Measurements from ENCODE around the gene PRPF39. TPM values are rescaled to one million over a fixed set of nuclear protein-coding genes. Genes with fewer than 3 reads are reported as not detected.
"Not testable (repeated sequence)": the region's sequence is repeated elsewhere in the genome, so short reads cannot be mapped to it uniquely, and the experiment has no call there.

PRPF39 gene
- polyA plus RNA-seq, 1 donor, result 85.3 TPM

DNA sequence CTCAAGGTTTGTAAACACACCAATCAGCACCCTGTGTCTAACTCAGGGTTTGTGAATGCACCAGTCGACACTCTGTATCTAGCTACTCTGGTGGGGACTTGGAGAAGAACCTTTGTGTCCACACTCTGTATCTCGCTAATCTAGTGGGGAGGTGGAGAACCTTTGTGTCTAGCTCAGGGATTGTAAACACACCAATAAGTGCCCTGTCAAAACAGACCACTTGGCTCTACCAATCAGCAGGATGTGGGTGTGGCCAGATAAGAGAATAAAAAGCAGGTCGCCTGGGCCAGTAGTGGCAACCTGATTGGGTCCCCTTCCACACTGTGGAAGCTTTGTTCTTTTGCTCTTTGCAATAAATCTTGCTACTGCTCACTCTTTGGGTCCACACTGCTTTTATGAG lies 2.8 kb upstream of the PRPF39 start:
- not testable (repeated sequence) for DNase-seq

DNA sequence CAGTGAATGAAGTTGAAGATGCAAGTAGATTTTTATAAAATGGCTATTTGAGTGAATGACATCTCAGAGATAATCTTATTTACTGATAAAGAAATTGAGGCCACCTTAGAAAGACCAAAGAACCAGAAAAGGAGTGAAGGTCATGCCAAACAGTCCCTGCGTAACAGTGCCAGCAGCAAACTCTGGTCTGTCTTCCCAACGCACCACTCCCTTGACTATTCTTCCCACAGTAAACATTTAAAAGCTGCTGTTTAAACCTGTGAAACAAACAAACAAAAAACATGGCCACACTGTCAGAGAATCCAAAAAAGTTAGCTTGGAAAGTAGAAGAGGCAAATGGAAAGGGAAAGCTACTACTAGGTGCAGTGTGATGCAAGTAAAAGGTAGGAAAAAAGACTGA lies 1.5 kb upstream of the PRPF39 start:
- no peak for DNase-seq

DNA sequence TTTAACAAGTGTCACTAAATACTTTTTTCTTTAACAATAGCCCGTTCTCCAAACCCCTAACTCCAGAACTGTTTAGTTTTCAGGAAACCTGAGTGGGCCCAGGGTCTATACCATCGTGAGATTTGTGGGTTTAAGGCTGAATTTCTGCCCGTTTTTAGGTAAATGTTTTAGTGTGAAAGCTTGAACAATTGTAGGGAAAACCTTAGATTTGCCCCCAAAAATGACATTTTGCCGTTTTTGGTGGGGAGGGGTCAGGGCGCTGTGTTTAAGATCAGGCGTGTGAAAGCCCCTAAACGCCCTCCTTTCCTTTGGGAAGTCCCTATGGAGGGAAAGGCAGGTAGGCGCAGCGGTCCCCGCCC lies 320 bp upstream of the PRPF39 start:
- no peak for DNase-seq

DNA sequence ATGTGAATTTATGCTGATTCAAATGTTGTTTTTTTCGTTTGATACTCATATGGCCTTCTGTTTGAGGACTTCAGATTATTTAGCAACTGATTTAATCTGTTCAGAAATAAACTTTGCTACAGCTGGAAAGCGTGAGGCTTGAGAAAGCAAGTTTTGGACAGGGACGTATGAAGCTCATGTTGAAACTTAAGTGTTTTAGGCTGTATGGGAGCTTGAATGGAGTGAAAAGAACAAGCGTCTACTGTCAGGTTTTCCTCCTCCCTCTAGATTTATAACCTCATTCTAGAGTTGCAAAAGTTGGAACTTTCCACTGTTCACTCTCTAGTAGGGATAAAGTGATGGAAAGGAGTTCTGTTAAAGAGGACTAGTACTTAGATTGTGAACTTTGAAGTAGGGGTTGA lies 1.0 kb downstream of the PRPF39 start:
- peak; percentile 44 for DNase-seq

DNA sequence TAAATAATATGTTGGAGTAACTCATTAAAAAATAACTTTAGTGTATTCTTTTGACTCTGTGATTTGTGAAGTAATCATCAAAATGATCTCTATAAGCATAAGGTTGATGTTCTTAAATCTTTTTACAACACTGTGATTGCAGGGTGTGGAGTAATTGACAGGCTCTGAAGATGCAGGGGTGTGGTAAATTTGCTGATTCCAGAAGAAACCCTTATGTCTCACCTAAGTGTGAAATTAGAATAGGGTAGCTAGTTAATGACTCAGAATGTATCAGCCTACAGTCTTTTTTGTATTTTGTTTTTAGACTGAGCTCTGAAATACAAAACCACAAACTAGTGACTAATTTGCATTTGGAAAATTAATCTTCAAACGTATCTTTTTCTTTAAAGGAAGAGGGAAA lies 5.9 kb downstream of the PRPF39 start:
- no peak for DNase-seq

DNA sequence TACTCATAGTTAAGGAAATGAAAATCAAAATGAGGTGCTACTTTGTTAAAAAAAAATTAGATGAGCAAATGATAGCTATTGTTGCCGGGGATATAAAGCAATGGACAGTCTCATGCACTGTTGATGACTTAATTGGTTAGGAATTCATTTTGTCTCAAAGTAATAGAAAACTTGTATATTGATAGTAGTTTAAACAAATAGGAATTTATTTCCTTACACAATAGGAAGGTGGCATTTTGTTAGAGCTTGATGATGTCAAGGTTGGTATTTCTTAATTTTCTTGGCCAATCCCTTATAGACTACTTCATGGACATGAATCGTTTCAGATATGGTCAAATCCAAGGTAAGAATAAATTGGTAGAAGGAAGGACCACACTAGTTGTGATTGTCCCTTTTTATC lies 7.8 kb downstream of the PRPF39 start:
- no peak for DNase-seq

DNA sequence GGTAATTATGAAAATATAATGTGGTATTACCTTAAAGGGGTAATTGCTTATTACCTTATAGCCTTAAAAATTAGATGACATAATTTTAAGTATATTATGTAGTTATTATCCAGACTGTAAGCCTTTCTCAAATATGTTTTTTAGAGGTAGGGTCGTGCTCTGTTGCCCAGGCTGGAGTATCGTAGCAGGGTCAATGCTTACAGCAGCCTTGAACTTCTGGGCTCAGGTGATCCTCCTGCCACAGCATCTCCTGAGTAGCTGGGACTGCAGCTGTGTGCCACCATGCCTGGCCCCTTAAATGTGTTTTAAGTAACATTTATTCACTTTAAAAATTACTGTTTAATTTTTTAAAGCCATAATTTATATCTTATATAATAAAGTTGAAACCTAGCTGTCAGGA lies 10.4 kb downstream of the PRPF39 start:
- no peak for DNase-seq

DNA sequence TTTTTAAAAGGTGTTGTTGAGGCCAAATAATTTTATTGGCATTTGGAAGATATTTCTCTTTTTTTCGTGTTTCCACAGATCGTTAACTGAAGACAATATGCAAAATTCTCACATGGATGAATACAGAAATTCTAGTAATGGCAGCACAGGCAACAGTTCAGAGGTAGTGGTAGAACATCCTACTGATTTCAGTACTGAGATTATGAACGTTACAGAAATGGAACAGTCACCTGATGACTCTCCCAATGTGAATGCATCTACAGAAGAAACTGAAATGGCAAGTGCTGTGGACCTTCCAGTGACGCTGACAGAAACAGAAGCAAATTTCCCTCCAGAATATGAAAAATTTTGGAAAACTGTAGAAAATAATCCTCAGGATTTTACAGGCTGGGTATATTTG lies 11.2 kb downstream of the PRPF39 start:
- no peak for DNase-seq

DNA sequence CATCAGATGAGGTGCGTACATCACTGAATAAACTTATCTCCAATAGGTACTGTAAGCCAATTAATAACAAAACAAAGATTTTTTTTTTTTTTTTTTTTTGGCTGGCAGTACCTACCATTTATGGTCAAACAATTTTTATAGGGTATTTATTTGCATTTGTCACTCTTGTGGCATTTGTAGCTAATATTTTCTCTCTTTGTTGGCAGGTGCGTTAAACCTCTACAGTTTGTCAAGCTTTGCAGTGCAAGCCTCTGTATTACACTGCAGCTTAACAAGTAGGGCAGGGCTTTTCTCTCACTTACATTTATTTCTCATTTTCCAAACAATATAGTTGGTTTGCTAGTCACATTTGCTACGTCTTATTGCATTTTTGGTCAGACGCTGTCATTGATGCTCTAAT lies 12.3 kb downstream of the PRPF39 start:
- no peak for DNase-seq

DNA sequence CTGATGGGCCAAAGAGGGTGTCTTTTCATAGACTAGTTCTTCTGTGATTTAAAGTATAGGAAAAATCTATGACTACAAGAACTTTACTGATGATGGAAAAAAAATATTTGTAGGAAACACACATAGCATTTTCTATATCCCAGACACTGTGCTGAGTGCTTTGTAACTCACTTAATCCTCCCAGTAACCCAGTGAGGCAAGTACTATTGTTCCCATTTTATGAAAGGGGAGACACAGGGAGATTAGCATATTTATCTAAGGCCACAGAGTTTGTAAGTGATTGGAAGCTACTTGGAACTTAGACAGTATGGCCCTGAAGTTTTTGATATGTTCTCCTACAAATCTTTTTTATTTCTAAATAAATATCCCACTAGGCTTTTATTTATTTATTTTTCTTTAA lies 19.9 kb downstream of the PRPF39 start:
- no peak for DNase-seq

DNA sequence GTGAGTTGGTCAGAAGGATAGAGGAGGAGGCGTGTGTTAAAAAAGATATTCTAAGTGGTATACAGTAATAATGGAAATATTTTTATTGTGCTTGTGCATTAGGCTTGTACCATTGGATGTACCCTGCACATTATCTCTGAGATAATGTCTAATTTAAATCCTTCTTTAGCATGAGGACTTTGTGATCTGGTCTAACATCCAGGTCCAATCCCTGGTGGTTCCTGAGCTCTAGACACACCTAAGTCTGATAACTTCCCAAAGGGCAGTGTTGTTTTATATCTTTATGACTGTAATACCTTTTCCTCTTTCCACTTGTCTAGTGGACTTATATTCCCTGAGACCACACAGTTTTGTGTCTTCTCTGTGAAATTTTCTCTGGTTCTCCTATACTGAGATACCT lies 20.6 kb downstream of the PRPF39 start:
- DNase-seq, result no peak

DNA sequence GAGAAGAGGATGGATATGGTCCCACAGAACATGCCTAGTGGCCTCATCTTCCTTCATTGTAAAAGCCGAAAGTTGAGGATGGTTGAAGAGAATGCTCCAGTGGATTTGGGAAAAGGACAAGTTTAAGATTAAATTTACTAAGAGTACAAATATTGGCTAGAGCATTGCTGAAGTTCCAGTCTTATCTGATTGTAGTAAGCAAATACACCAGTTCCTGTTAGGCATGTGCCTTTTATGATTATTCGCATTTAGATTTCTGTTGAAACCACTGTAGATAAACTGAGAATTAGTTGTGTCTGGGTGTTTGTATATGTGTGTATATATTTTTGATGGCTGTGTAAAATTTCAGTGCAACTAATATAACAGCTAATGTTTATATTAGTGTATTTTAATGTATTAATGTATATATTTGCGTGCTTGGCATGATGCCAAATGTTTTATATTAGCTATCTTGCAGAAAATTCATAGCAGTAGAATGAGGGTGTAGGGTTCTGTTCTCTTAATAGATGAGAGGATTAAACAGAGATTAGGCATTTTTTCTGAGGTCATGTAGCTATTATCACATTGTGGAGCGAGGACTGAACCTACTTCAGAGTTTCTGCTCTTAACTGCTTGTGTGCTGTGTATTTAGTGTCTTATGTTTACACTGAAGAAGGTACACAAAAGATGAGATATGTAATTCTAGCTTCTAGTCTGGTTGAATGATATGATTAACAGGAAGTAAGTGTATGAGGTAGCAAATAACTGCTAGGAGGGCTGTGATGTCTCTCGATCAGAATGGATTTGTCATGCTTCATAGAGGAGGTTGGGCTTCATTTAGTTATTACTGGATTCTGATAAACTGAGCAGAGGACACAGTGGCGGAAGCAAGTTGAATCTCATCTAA lies 29.2 kb downstream of the PRPF39 start:
- DNase-seq, result no peak

DNA sequence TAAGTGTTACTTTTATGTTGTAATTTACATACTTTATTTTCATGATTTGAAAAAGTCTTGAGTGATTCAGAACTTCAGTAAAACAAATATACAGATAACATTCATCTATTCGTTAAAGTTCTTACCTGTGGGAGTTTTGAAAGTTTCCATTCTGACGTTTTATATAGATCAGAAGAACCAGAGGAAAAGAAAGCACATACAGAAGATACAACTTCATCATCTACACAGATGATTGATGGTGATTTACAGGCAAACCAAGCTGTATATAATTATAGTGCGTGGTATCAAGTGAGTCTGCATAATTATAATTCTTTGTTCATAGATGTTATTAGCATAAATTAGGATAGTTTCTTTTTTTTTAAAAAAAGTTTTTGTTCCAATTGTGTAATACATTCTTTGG lies 30.4 kb downstream of the PRPF39 start:
- no peak for DNase-seq

DNA sequence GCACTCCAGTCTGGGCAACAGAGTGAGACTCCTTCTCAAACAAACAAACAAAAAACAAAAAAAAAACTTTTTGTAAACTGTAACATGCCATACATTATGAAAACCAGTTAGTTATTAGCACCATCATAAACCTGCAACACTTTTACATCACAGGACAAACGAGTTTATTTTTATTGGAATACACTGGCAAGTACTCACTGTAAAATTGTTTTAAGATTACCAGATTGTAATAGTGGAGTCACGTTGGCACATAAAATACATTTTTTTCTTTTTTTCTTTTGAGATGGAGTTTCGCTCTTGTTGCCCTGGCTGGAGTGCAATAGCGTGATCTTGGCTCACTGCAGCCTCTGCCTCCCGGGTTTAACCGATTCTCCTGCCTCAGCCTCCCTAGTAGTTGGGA lies 34.7 kb downstream of the PRPF39 start:
- no peak for DNase-seq

DNA sequence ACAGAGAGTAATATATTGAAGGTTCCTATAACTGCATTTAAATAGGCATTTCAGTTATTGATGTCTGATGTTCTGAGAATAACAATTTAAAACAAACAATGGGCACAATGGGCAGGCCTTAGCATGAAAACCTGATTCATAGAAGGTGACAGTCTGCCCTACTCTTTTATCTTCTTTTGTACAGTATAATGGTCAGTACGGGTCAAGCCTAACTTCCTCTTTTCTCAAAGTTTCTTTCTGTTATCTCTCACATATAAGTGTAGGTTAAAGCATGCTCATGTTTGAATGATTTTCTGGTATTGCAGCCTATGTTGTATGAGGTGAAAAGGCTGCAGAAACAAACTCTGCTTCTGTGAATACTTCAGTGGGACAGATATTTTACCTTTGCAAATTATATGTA lies 36.2 kb downstream of the PRPF39 start:
- DNase-seq, result no peak

DNA sequence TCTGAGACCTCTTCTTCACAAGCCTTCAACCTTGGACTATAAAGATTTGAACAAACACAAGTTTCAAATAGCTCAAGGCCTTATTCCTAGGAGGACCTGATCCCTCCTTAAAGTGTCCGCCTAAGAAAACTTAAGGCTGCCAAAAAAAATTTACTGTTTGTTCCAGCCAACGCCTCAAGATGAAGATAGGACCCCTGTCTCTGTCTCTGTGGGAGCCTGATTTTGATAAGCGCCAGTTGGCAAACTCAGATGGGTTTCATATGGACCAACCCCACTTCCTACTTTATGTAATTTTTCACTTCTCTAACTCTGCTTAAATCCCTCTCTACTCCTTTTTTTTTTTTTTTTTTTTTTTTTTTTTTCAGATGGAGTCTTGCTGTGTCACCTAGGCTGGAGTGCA lies 39.4 kb downstream of the PRPF39 start:
- no peak for DNase-seq

DNA sequence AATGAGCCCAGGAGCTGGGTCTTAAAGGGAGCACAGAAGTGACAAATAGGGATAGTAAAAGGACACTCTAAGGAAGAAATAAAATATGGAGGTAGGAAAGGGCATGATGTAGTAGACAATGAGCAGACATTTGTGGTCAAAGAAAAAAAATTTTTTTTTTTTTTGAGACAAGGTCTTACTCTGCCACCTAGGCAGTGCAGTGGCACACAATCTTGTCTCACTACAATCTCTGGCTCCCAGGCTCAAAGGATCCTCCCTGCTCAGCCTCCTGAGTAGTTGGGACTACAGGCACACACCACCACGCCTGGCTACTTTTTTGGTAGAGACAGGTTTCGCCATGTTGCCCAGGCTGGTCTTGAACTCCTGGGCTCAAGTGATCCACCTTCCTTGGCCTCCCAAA lies 41.8 kb downstream of the PRPF39 start:
- DNase-seq, result no peak

DNA sequence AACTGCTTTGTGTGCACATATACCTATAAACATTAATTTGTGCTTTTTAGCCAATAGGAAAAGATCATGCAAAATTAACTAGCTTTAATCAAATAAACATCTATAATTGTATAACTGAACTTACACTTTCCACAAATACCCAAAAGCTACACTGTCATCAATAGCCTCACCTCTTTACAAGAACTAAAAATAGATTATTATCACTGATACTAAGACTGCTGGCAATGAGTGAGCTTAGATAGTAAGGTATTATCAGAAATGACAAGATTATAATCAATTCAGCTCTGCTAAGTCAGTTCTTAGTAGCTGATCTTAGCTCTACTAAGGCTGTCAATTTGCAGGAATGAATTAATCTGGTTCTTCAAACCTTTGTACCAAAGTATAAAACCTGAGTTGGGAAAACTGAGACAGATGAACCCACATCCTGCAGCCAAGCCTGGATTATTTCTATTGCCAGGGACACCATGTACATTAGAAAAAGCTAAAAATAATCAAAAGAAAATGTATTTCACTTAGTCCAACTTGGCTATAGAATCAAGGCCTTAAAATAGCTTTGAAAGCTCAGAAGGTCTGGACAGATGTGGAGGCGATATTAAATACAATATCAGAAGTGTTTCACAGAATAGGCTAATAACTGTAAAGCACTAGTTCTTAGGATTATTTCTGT lies 45.2 kb downstream of the PRPF39 start:
- no peak for DNase-seq

DNA sequence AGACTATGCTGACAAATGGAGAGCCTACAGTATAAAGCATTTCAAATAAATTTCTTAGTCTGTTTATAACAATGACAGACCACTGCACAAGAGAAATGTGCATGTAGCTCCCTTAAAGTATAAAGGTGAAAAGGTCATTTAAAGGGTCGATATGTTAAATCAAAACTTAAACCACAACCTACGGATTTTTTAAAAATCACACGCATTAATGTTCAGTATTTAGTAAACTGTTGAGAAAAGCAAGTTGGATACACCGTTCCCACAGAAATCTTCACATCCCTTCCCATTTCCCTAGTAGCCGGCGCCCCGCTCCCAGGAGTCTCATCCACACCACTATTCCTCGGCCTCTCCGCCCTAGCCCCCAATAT lies 49.8 kb downstream of the PRPF39 start:
- no peak for DNase-seq

DNA sequence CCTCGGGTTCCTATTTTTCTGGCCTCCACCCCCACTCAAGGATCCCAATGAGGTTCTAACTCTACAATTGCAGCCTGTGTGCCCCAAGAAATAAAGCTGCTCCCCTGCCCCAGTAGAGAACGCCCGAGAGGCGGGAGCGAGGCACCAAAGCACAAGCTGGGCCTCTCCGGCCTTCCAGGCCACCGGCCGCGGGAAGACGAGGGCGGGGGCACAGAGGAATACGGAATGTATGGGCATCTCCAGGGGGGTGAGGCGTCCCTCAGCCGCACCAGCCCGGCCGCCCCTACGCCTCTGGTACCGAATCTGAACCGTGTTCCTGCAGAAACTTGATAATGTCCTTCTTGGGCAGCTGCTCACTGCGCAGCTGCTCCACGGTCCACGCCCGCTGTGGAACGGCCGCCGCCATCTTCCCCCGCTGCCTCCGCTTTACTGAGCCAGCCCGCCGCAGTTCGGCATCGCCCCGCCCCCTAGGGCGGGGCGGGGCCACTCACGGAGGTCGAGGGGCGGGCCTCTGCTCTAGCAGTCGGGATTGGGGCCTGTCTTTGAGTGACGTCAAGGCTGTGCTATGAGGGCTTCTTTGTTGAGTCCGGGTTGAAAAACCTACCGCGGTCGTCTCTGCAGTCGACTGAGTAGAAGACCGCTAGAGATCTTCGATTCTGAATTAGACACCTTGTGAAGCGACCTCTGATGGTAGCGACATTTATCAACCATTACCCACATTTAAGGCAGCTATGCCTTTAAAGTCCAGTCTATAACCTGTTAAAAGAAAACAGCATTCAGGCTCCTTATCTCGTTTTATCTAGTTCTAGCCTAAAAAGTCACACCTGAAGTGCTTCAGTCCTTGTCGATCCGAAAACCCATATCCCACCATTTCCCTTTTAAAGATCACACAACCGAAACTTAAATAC lies 50.4 kb downstream of the PRPF39 start, which contains the start of gene FKBP3:
Gene FKBP3, minus strand, starts transcription at position 431 of the 908 bp plus-strand sequence. Its CDS starts 25 bp downstream, at position 406.
- peak; percentile 97 for DNase-seq

DNA sequence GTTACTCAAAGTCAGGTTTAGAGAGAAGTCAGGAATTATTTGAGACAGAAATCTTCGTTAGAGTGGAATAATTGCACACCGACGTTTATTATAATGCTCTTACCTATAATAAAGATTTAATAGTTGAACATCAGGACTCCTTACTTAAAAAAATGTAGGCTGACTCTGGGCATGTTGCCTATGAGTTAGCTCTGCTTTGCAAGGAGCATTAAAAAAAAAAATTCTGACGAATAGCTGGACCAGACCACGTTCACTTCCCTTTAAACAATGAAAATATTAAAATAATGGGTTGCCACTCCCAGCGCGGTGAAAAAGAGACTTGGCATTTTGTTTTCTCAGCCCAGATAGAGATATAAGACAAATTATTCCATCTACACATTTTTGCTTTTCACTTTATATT lies 51.2 kb downstream of the PRPF39 start:
- no peak for DNase-seq

DNA sequence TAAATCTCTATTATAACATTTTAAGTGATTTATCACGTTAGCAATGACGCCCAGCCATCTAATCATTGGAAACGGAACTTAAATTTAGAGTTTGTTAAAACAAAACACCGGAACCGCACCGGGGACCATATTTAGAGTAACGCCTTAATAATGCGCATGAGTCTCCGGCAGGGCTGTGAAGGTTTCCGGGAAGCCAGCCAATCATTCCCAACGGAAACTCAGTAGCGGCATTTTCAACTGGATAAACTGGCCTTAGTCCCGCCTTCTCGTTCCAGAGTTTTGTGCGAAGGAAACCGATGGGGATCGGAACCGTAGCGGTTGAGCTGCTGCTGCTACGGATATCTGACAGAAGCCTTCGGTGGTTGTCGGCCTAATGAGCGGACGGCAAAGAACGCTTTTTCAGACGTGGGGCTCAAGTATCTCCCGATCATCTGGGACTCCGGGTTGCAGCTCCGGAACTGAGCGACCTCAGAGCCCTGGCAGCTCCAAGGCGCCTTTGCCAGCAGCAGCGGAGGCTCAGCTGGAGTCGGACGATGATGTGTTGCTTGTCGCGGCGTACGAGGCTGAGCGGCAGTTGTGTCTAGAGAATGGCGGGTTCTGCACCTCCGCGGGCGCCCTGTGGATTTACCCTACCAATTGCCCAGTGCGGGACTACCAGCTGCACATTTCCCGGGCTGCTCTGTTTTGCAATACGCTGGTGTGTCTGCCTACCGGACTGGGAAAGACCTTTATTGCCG lies 51.9 kb downstream of the PRPF39 start, which contains the start of gene FANCM:
Gene FANCM, plus strand, starts transcription at position 272 of the 737 bp plus-strand sequence. Its CDS starts 102 bp downstream, at position 374.
- peak; percentile 99 for DNase-seq
